ENCODE results near the gene RNASE1. TPM values are rescaled to one million over a fixed set of nuclear protein-coding genes. Genes with fewer than 3 reads are reported as not detected.

The RNASE1 gene
- total and polyA plus RNA-seq, 2 donors (not counting 1 experiment from before 2014, with no cell fraction given): 0.25 to 0.81 TPM

DNA sequence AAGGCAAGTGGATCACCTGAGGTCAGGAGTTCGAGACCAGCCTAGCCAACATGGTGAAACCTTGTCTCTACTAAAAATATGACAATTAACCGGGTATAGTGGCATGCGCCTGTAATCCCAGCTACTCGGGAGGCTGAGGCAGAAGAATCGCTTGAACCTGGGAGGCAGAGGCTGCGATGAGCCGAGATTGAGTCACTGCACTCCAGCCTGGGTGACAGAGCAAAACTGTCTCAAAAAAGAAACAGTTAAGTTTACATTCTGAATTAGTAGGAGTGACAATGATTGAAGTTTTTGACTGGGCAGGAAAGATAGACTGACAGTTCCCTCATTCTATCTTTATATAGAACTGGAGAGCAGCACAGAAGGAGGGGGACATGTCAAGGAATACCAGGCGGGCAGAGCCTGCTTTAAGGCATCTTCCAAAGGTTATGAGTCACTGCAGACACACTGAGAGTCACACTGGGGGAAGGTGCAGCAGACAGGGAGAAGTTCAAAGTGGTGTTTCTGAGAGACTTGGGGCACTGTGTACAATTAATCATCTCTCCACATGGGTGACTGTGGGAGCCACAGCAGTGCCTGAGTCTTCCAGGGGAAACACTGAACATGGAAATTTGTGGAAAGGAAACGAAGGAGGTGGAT, 45.8 kb upstream of the RNASE1 start:
- POLR2A ChIA-PET: no interaction called here
- H3K27me3 ChIP-seq (replicated peaks in 1 of 4; ENCODE audit: control extremely low read depth in 1 of 4, control insufficient read depth in 3 of 4, insufficient read depth in 4 of 4, low read length in 3 of 4): no peaks in the 10 kb centered on the region

GRCh38 chr14:20846560-20846959, 43.9 kb upstream of the RNASE1 start:
- Histone ChIP-seq H4K20me1 (ENCODE audit: control insufficient read depth, insufficient read depth, low read length, poor library complexity, severe bottlenecking) (no peaks in the 10 kb centered on the region), H3K4me2 (replicated peaks; ENCODE audit: low read depth, low read length, poor library complexity, severe bottlenecking) (peak overlapping the region; percentile 2), H3K36me3 (replicated peaks in 1 of 2; ENCODE audit: control extremely low read depth in 1 of 2, control insufficient read depth in 1 of 2, extremely low read depth in 1 of 2, insufficient read depth in 2 of 2, low read length in 1 of 2) (no peaks in the 10 kb centered on the region), H3K4me1 (ENCODE audit: control insufficient read depth in 2 of 2, insufficient read depth in 2 of 2, low read length in 2 of 2) (peaks cover 0 to 4% of the 10 kb centered on the region in 2 donors), H3K9me3 (ENCODE audit: control extremely low read depth in 1 of 3, control insufficient read depth in 2 of 3, insufficient read depth in 1 of 3, low read length in 2 of 3) (no peaks in the 10 kb centered on the region), H3K27me3 (replicated peaks in 1 of 4; ENCODE audit: control extremely low read depth in 1 of 4, control insufficient read depth in 3 of 4, insufficient read depth in 4 of 4, low read length in 3 of 4) (peaks cover 0 to 6% (median 0%) of the 10 kb centered on the region in 4 experiments), H3K9ac (ENCODE audit: low read length) (no peak overlapping the region), H3K4me3 (ENCODE audit: control extremely low read depth in 1 of 5, extremely low read depth in 1 of 5, insufficient read depth in 1 of 5, low read depth in 2 of 5, low read length in 4 of 5) (no peak overlapping the region), H2AFZ (ENCODE audit: insufficient read depth, low read depth, low read length, poor library complexity, severe bottlenecking) (no peak overlapping the region), H3K79me2 (ENCODE audit: control insufficient read depth, insufficient read depth, low read length) (no peaks in the 10 kb centered on the region), H3K27ac (ENCODE audit: low read length in 2 of 2) (no peak overlapping the region)
- intact Hi-C loops (cut with micrococcal nuclease): no loop called here
- Mint-ChIP-seq H3K9me3 (ENCODE audit: insufficient read depth) (peaks cover 2% of the 10 kb centered on the region), H3K27ac (no peak overlapping the region), H3K27me3 (peaks cover 21% of the 10 kb centered on the region), H3K4me3 (no peak overlapping the region), H3K4me1 (peaks cover 8% of the 10 kb centered on the region)
- POLR2A ChIA-PET: interaction anchor here (0.7 kb wide), 1 partner anchor 497 kb away, joined by 3 read pairs; no protein-coding TSS in a partner anchor
- WGBS (ENCODE audit: insufficient coverage): 50% methylated on average over 2 of the region's 6 CpGs
- TF ChIP-seq, protein P1, sequence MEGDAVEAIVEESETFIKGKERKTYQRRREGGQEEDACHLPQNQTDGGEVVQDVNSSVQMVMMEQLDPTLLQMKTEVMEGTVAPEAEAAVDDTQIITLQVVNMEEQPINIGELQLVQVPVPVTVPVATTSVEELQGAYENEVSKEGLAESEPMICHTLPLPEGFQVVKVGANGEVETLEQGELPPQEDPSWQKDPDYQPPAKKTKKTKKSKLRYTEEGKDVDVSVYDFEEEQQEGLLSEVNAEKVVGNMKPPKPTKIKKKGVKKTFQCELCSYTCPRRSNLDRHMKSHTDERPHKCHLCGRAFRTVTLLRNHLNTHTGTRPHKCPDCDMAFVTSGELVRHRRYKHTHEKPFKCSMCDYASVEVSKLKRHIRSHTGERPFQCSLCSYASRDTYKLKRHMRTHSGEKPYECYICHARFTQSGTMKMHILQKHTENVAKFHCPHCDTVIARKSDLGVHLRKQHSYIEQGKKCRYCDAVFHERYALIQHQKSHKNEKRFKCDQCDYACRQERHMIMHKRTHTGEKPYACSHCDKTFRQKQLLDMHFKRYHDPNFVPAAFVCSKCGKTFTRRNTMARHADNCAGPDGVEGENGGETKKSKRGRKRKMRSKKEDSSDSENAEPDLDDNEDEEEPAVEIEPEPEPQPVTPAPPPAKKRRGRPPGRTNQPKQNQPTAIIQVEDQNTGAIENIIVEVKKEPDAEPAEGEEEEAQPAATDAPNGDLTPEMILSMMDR (IDR thresholded peaks at IDR 0.05): no peak
- no peak for TF ChIP-seq EZH2 (IDR thresholded peaks at IDR 0.05; ENCODE audit: borderline replicate concordance, insufficient read depth, low read depth, low read length, poor library complexity, severe bottlenecking)
- ATAC-seq (ENCODE audit: low read depth): no peak
- CTCF ChIA-PET: interaction anchor here (0.7 to 1.4 kb wide), 5 partner anchors 10 to 149 kb away, joined by 3 to 6 read pairs (median 4); no protein-coding TSS in a partner anchor
- no peak for DNase-seq

More for the DNA sequence above, 45.8 kb upstream of the RNASE1 start:
- Histone ChIP-seq H4K20me1 (ENCODE audit: control insufficient read depth, insufficient read depth, low read length, poor library complexity, severe bottlenecking) (no peaks in the 10 kb centered on the region), H3K4me3 (ENCODE audit: control extremely low read depth in 1 of 5, extremely low read depth in 1 of 5, insufficient read depth in 1 of 5, low read depth in 2 of 5, low read length in 4 of 5) (no peak overlapping the region), H3K79me2 (ENCODE audit: control insufficient read depth, insufficient read depth, low read length) (no peaks in the 10 kb centered on the region), H3K9ac (ENCODE audit: low read length) (no peak overlapping the region), H3K27ac (ENCODE audit: low read length in 2 of 2) (no peak overlapping the region), H3K36me3 (replicated peaks in 1 of 2; ENCODE audit: control extremely low read depth in 1 of 2, control insufficient read depth in 1 of 2, extremely low read depth in 1 of 2, insufficient read depth in 2 of 2, low read length in 1 of 2) (no peaks in the 10 kb centered on the region), H3K9me3 (ENCODE audit: control extremely low read depth in 1 of 3, control insufficient read depth in 2 of 3, insufficient read depth in 1 of 3, low read length in 2 of 3) (no peaks in the 10 kb centered on the region), H2AFZ (ENCODE audit: insufficient read depth, low read depth, low read length, poor library complexity, severe bottlenecking) (no peak overlapping the region), H3K4me2 (replicated peaks; ENCODE audit: low read depth, low read length, poor library complexity, severe bottlenecking) (no peak overlapping the region), H3K4me1 (ENCODE audit: control insufficient read depth in 2 of 2, insufficient read depth in 2 of 2, low read length in 2 of 2) (peaks cover 0 to 4% of the 10 kb centered on the region in 2 donors)
- DNase-seq (no peak), ATAC-seq (ENCODE audit: low read depth) (no peak)
- CTCF ChIA-PET: interaction anchor here (0.6 to 1.9 kb wide), 11 partner anchors 9 to 348 kb away, joined by 3 to 8 read pairs (median 4); no protein-coding TSS in a partner anchor
- Mint-ChIP-seq H3K27ac (no peak overlapping the region), H3K27me3 (peaks cover 16% of the 10 kb centered on the region), H3K4me1 (peaks cover 8% of the 10 kb centered on the region), H3K9me3 (ENCODE audit: insufficient read depth) (peaks cover 2% of the 10 kb centered on the region), H3K4me3 (no peak overlapping the region)
- intact Hi-C loops (cut with micrococcal nuclease): no loop called here
- WGBS (ENCODE audit: insufficient coverage): 81% methylated on average over 7 of the region's 9 CpGs
- no peak for TF ChIP-seq EZH2 (IDR thresholded peaks at IDR 0.05; ENCODE audit: borderline replicate concordance, insufficient read depth, low read depth, low read length, poor library complexity, severe bottlenecking)
- TF ChIP-seq, protein P1 (IDR thresholded peaks at IDR 0.05): no peak

Data from B cell (primary cell).